Measurements from ENCODE around the gene FXYD1. TPM values are rescaled to one million over a fixed set of nuclear protein-coding genes. Genes with fewer than 3 reads are reported as not detected.
A peak's percentile ranks its signal among the peaks of the same experiment; 100 is the strongest.

Gene FXYD1
- total RNA-seq, 5 donors from 2014 or later (not counting 1 experiment from before 2014, with no cell fraction given) = 0.70 to 7.7 (median 4.8) TPM

GRCh38 chr19:35155981-35156672 lies 17.5 kb downstream of the FXYD1 start:
- ATAC-seq (replicated peaks in 1 of 4) (no peak), DNase-seq (no peak)
- no peaks in the 10 kb centered on the region for H3K9me3 Mint-ChIP-seq
- H3K27me3 ChIP-seq (replicated peaks in 1 of 2; ENCODE audit: control insufficient read depth in 2 of 2, extremely low read depth in 1 of 2, insufficient read depth in 2 of 2, low read length in 1 of 2) = no peaks in the 10 kb centered on the region
- H3K4me1 Mint-ChIP-seq = peaks cover 48 to 68% (median 63%) of the 10 kb centered on the region in 3 donors
- CTCF ChIA-PET = interaction anchor here in 1 of 2 donors (1.6 kb wide), 1 partner anchor 86 kb away, joined by 3 read pairs; no protein-coding TSS in a partner anchor
- H3K4me1 ChIP-seq (ENCODE audit: control insufficient read depth in 1 of 2, extremely low read depth in 1 of 2, insufficient read depth in 2 of 2, low read length in 2 of 2) = peaks cover 10 to 46% of the 10 kb centered on the region in 2 experiments
- peaks cover 45% of the 10 kb centered on the region for H3K36me3 Mint-ChIP-seq
- 75% methylated on average over 2 of the region's 6 CpGs for WGBS (ENCODE audit: insufficient coverage)
- H3K27me3 Mint-ChIP-seq = no peaks in the 10 kb centered on the region
- H3K4me3 Mint-ChIP-seq = peak overlapping the region; percentile 99
- H3K27ac ChIP-seq (ENCODE audit: low read length) = peak overlapping the region; percentile 92
- H3K9me3 ChIP-seq = no peaks in the 10 kb centered on the region
- peak overlapping the region; percentile 94 to 99 for H3K4me3 ChIP-seq (ENCODE audit: control insufficient read depth in 1 of 2, extremely low read depth in 1 of 2, low read length in 1 of 2)
- POLR2A ChIA-PET = no interaction called here
- H3K27ac Mint-ChIP-seq = peak overlapping the region; percentile 98 to 99
- peaks cover 3 to 47% of the 10 kb centered on the region in 2 donors for H3K36me3 ChIP-seq (ENCODE audit: control insufficient read depth in 2 of 2, extremely low read depth in 1 of 2, insufficient read depth in 1 of 2, low read length in 1 of 2)

- ChIA-PET POLR2A (no interaction called here), CTCF (no interaction called here)
- H3K4me1 ChIP-seq (ENCODE audit: control insufficient read depth in 1 of 2, extremely low read depth in 1 of 2, insufficient read depth in 2 of 2, low read length in 2 of 2) = peaks cover 10 to 46% of the 10 kb centered on the region in 2 experiments
- peaks cover 3 to 52% of the 10 kb centered on the region in 2 donors for H3K36me3 ChIP-seq (ENCODE audit: control insufficient read depth in 2 of 2, extremely low read depth in 1 of 2, insufficient read depth in 1 of 2, low read length in 1 of 2)
- no peak for DNase-seq
- no peaks in the 10 kb centered on the region for H3K27me3 ChIP-seq (replicated peaks in 1 of 2; ENCODE audit: control insufficient read depth in 2 of 2, extremely low read depth in 1 of 2, insufficient read depth in 2 of 2, low read length in 1 of 2)
- H3K4me3 Mint-ChIP-seq = peak overlapping the region; percentile 99
- WGBS (ENCODE audit: insufficient coverage) = 88% methylated on average over 6 of the region's 7 CpGs
- H3K27ac Mint-ChIP-seq = peak overlapping the region; percentile 98 to 99
- peak overlapping the region; percentile 92 for H3K27ac ChIP-seq (ENCODE audit: low read length)
- H3K9me3 ChIP-seq = no peaks in the 10 kb centered on the region
- peak overlapping the region in 1 of 2 donors; percentile 99 for H3K4me3 ChIP-seq (ENCODE audit: control insufficient read depth in 1 of 2, extremely low read depth in 1 of 2, low read length in 1 of 2)
- H3K4me1 Mint-ChIP-seq = peaks cover 53 to 72% (median 69%) of the 10 kb centered on the region in 3 donors
- no peak for ATAC-seq (replicated peaks in 1 of 4)
- no peaks in the 10 kb centered on the region for H3K9me3 Mint-ChIP-seq
- peaks cover 50% of the 10 kb centered on the region for H3K36me3 Mint-ChIP-seq
- no peaks in the 10 kb centered on the region for H3K27me3 Mint-ChIP-seq
These were observed 18.0 kb downstream of the FXYD1 start for GRCh38 chr19:35156673-35157014.

GRCh38 chr19:35157431-35157830 lies 18.8 kb downstream of the FXYD1 start:
- H3K4me3 Mint-ChIP-seq = peak overlapping the region in 2 of 3 donors; percentile 28 to 99
- Histone ChIP-seq H3K27me3 (replicated peaks in 1 of 2; ENCODE audit: control insufficient read depth in 2 of 2, extremely low read depth in 1 of 2, insufficient read depth in 2 of 2, low read length in 1 of 2) (no peaks in the 10 kb centered on the region), H3K4me3 (ENCODE audit: control insufficient read depth in 1 of 2, extremely low read depth in 1 of 2, low read length in 1 of 2) (no peak overlapping the region), H3K4me1 (ENCODE audit: control insufficient read depth in 1 of 2, extremely low read depth in 1 of 2, insufficient read depth in 2 of 2, low read length in 2 of 2) (peaks cover 10 to 46% of the 10 kb centered on the region in 2 experiments), H3K27ac (ENCODE audit: low read length) (peak overlapping the region; percentile 92), H3K36me3 (ENCODE audit: control insufficient read depth in 2 of 2, extremely low read depth in 1 of 2, insufficient read depth in 1 of 2, low read length in 1 of 2) (peaks cover 3 to 60% of the 10 kb centered on the region in 2 donors), H3K9me3 (no peaks in the 10 kb centered on the region)
- H3K36me3 Mint-ChIP-seq = peaks cover 58% of the 10 kb centered on the region
- ChIA-PET CTCF (no interaction called here), POLR2A (no interaction called here)
- WGBS (ENCODE audit: insufficient coverage) = 83% methylated on average over 2 of the region's 4 CpGs
- no peaks in the 10 kb centered on the region for H3K27me3 Mint-ChIP-seq
- H3K4me1 Mint-ChIP-seq = peaks cover 56 to 70% (median 70%) of the 10 kb centered on the region in 3 donors
- H3K27ac Mint-ChIP-seq = peak overlapping the region; percentile 98 to 99
- H3K9me3 Mint-ChIP-seq = peaks cover 0 to 4% (median 3%) of the 10 kb centered on the region in 3 donors
- DNase-seq (no peak), ATAC-seq (replicated peaks in 1 of 4) (no peak)

GRCh38 chr19:35159606-35160005 lies 21.0 kb downstream of the FXYD1 start:
- ChIA-PET POLR2A (interaction anchor here in 1 of 2 donors (0.7 kb wide), 1 partner anchor 637 kb away, joined by 3 read pairs; no protein-coding TSS in a partner anchor), CTCF (no interaction called here)
- Histone ChIP-seq H3K36me3 (ENCODE audit: control insufficient read depth in 2 of 2, extremely low read depth in 1 of 2, insufficient read depth in 1 of 2, low read length in 1 of 2) (peaks cover 15 to 82% of the 10 kb centered on the region in 2 donors), H3K4me3 (ENCODE audit: control insufficient read depth in 1 of 2, extremely low read depth in 1 of 2, low read length in 1 of 2) (no peak overlapping the region), H3K27ac (ENCODE audit: low read length) (no peak overlapping the region), H3K27me3 (replicated peaks in 1 of 2; ENCODE audit: control insufficient read depth in 2 of 2, extremely low read depth in 1 of 2, insufficient read depth in 2 of 2, low read length in 1 of 2) (no peaks in the 10 kb centered on the region), H3K9me3 (no peaks in the 10 kb centered on the region), H3K4me1 (ENCODE audit: control insufficient read depth in 1 of 2, extremely low read depth in 1 of 2, insufficient read depth in 2 of 2, low read length in 2 of 2) (peaks cover 8 to 32% of the 10 kb centered on the region in 2 experiments)
- Mint-ChIP-seq H3K4me3 (no peak overlapping the region), H3K27ac (peak overlapping the region; percentile 66 to 91), H3K36me3 (peaks cover 79% of the 10 kb centered on the region), H3K27me3 (no peaks in the 10 kb centered on the region), H3K4me1 (peaks cover 52 to 71% (median 60%) of the 10 kb centered on the region in 3 donors), H3K9me3 (peaks cover 4 to 6% (median 5%) of the 10 kb centered on the region in 3 donors)
- DNase-seq (no peak), ATAC-seq (replicated peaks in 1 of 4) (no peak)
- 99% methylated on average over 7 of the region's 8 CpGs for WGBS (ENCODE audit: insufficient coverage)

GRCh38 chr19:35160629-35161433 lies 22.2 kb downstream of the FXYD1 start:
- ATAC-seq (replicated peaks in 1 of 4) = no peak
- H3K27me3 ChIP-seq (replicated peaks in 1 of 2; ENCODE audit: control insufficient read depth in 2 of 2, extremely low read depth in 1 of 2, insufficient read depth in 2 of 2, low read length in 1 of 2) = no peaks in the 10 kb centered on the region
- Mint-ChIP-seq H3K4me1 (peaks cover 42 to 68% (median 58%) of the 10 kb centered on the region in 3 donors), H3K4me3 (no peak overlapping the region), H3K9me3 (peaks cover 4 to 11% (median 9%) of the 10 kb centered on the region in 3 donors), H3K27me3 (no peaks in the 10 kb centered on the region), H3K27ac (peak overlapping the region; percentile 78 to 87), H3K36me3 (peaks cover 90% of the 10 kb centered on the region)
- CTCF ChIA-PET = no interaction called here
- peaks cover 6 to 25% of the 10 kb centered on the region in 2 experiments for H3K4me1 ChIP-seq (ENCODE audit: control insufficient read depth in 1 of 2, extremely low read depth in 1 of 2, insufficient read depth in 2 of 2, low read length in 2 of 2)
- 100% methylated on average over 5 of the region's 9 CpGs for WGBS (ENCODE audit: insufficient coverage)
- H3K4me3 ChIP-seq (ENCODE audit: control insufficient read depth in 1 of 2, extremely low read depth in 1 of 2, low read length in 1 of 2) = no peak overlapping the region
- peak overlapping the region; percentile 31 for H3K27ac ChIP-seq (ENCODE audit: low read length)
- no peak for DNase-seq
- peaks cover 20 to 94% of the 10 kb centered on the region in 2 donors for H3K36me3 ChIP-seq (ENCODE audit: control insufficient read depth in 2 of 2, extremely low read depth in 1 of 2, insufficient read depth in 1 of 2, low read length in 1 of 2)
- POLR2A ChIA-PET = no interaction called here
- H3K9me3 ChIP-seq = no peaks in the 10 kb centered on the region

- ChIA-PET CTCF (interaction anchor here in 1 of 2 donors (1.3 kb wide), 1 partner anchor 20 kb away, joined by 7 read pairs; no protein-coding TSS in a partner anchor), POLR2A (interaction anchor here in 1 of 2 donors (1.0 kb wide), 1 partner anchor 160 kb away, joined by 3 read pairs; no protein-coding TSS in a partner anchor)
- Histone ChIP-seq H3K36me3 (ENCODE audit: control insufficient read depth in 2 of 2, extremely low read depth in 1 of 2, insufficient read depth in 1 of 2, low read length in 1 of 2) (peaks cover 25 to 98% of the 10 kb centered on the region in 2 donors), H3K4me3 (ENCODE audit: control insufficient read depth in 1 of 2, extremely low read depth in 1 of 2, low read length in 1 of 2) (no peak overlapping the region), H3K4me1 (ENCODE audit: control insufficient read depth in 1 of 2, extremely low read depth in 1 of 2, insufficient read depth in 2 of 2, low read length in 2 of 2) (peaks cover 1 to 22% of the 10 kb centered on the region in 2 experiments), H3K27ac (ENCODE audit: low read length) (peak overlapping the region; percentile 31), H3K27me3 (replicated peaks in 1 of 2; ENCODE audit: control insufficient read depth in 2 of 2, extremely low read depth in 1 of 2, insufficient read depth in 2 of 2, low read length in 1 of 2) (no peaks in the 10 kb centered on the region), H3K9me3 (no peaks in the 10 kb centered on the region)
- Mint-ChIP-seq H3K4me3 (no peak overlapping the region), H3K36me3 (peaks cover 90% of the 10 kb centered on the region), H3K27ac (peak overlapping the region; percentile 50 to 78), H3K27me3 (no peaks in the 10 kb centered on the region), H3K4me1 (peaks cover 38 to 68% (median 54%) of the 10 kb centered on the region in 3 donors), H3K9me3 (peaks cover 4 to 12% (median 9%) of the 10 kb centered on the region in 3 donors)
- WGBS (ENCODE audit: insufficient coverage) = 100% methylated on average over 2 of the region's 2 CpGs
- no peak for ATAC-seq (replicated peaks in 1 of 4)
- DNase-seq = no peak
These were observed 22.8 kb downstream of the FXYD1 start for GRCh38 chr19:35161434-35161743.

Data from T-cell (primary cell).